K562 (cell line): ENCODE results near the gene LAMA3. TPM values are rescaled to one million over a fixed set of nuclear protein-coding genes. Genes with fewer than 3 reads are reported as not detected.

Experiments used
- ATAC-seq: fragments of 200-7000 bp; cut with Tn5 transposase; 3 replicates; pipeline ENCODE4 v1.9.1; 2020; ENCODE audit warnings: moderate library complexity
- BruUV-seq: library from RNA; stranded (reverse); fragments of 400-500 nt; replicated peaks from 2 replicates; lab custom pipeline; 2021; lab: Mats Ljungman, UMichigan
- CTCF ChIA-PET: fragments of 300-600 bp; formaldehyde crosslinking; extraction: SDS; loops from one replicate; lab custom pipeline; 2021; ENCODE audit warnings: low intra/inter-chr PET ratio; lab: Yijun Ruan, JAX
- POLR2A ChIA-PET: fragments of 300-600, 350-650 bp; sonication (Branson Sonifier 250); formaldehyde crosslinking; extraction: SDS; loops from one replicate; lab custom pipeline; 2021; ENCODE audit warnings: antibody characterized with exemption, inconsistent platforms; lab: Yijun Ruan, JAX
- DNase-seq, 4 experiments: peaks; one replicate each; pipeline versions ENCODE4 v3.0.0 to v3.0.0-alpha.2; 2011 to 2018; ENCODE audit warnings: low spot score in 3 of 4, mixed read lengths in 3 of 4; ENCODE audit errors: extremely low read depth in 1 of 4
- FAIRE-seq: peaks from 2 replicates; lab custom pipeline; 2011; peaks lifted over from hg19 to GRCh38; lab: Jason Lieb, UNC
- H2AFZ ChIP-seq: 2 replicates; pipeline ENCODE4 v1.6.0; 2011; ENCODE audit warnings: low read depth, low read length, control low read depth, inconsistent platforms
- H3K27ac ChIP-seq: fragments of 200-600 bp; 3 replicates; pipeline ENCODE4 v1.8.0; 2011; ENCODE audit warnings: low read depth, mild to moderate bottlenecking, control low read depth, inconsistent platforms, low read length, moderate library complexity, mixed read lengths; ENCODE audit errors: extremely low read depth
- H3K27me3 ChIP-seq, 2 experiments: fragments of 300-600 bp in 1 of 2; 2 replicates in 1 of 2; 3 replicates in 1 of 2; pipeline versions ENCODE4 v1.6.0 to v1.8.0; 2011; ENCODE audit warnings: inconsistent platforms in 2 of 2, low read length in 2 of 2, mild to moderate bottlenecking in 1 of 2, mixed read lengths in 1 of 2, moderate library complexity in 1 of 2; ENCODE audit not compliant: control insufficient read depth in 2 of 2, insufficient read depth in 2 of 2
- H3K36me3 ChIP-seq: fragments of 300-600 bp; 3 replicates; pipeline ENCODE4 v1.8.0; 2011; ENCODE audit warnings: mild to moderate bottlenecking, low read length, inconsistent platforms; ENCODE audit not compliant: control insufficient read depth, insufficient read depth
- H3K4me1 ChIP-seq, 2 experiments: fragments of 200-600 bp in 1 of 2; replicated peaks in 1 of 2; 2 replicates in 1 of 2; 3 replicates in 1 of 2; pipeline versions ENCODE4 v1.5.1 to v1.8.0; 2011; ENCODE audit warnings: inconsistent platforms in 2 of 2, low read length in 2 of 2, mild to moderate bottlenecking in 1 of 2, mixed read lengths in 1 of 2, moderate library complexity in 1 of 2; ENCODE audit not compliant: control insufficient read depth in 2 of 2, insufficient read depth in 2 of 2
- H3K4me2 ChIP-seq: 2 replicates; pipeline ENCODE4 v1.6.1; 2011; ENCODE audit warnings: low read length, control low read depth, inconsistent platforms, mixed read lengths; ENCODE audit not compliant: insufficient read depth
- H3K4me3 ChIP-seq: fragments of 200-600 bp; sonication (generic), shearing (Covaris generic); 2 replicates; pipeline ENCODE4 v1.5.1; 2016; ENCODE audit warnings: control low read depth, inconsistent platforms
- H3K79me2 ChIP-seq: fragments of 200-600 bp; 3 replicates; pipeline ENCODE4 v1.8.0; 2011; ENCODE audit warnings: low read length, inconsistent platforms; ENCODE audit not compliant: control insufficient read depth, insufficient read depth
- H3K9ac ChIP-seq, 2 experiments: 2 replicates each; pipeline versions ENCODE4 v1.6.0 to v1.6.1; 2011; ENCODE audit warnings: low read depth in 2 of 2, low read length in 2 of 2, control low read depth in 1 of 2, inconsistent platforms in 1 of 2, mild to moderate bottlenecking in 1 of 2, mixed read lengths in 1 of 2; ENCODE audit not compliant: insufficient read depth in 1 of 2
- H3K9me1 ChIP-seq: one replicate; pipeline ENCODE4 v1.6.0; 2011; ENCODE audit warnings: inconsistent platforms, mild to moderate bottlenecking, low read length, moderate library complexity; ENCODE audit not compliant: control insufficient read depth, insufficient read depth
- H3K9me3 ChIP-seq: replicated peaks from 2 replicates; pipeline ENCODE4 v1.5.1; 2011; ENCODE audit warnings: low read depth, low read length, inconsistent platforms; ENCODE audit not compliant: control insufficient read depth, insufficient read depth
- H4K20me1 ChIP-seq: replicated peaks from 2 replicates; pipeline ENCODE4 v1.6.1; 2011; ENCODE audit warnings: low read length, inconsistent platforms, mixed read lengths; ENCODE audit not compliant: control insufficient read depth, insufficient read depth
- FUS ChIP-seq: fragments of 200-400 bp; formaldehyde crosslinking; optimal IDR thresholded peaks from 2 replicates; pipeline ENCODE3; 2017; ENCODE audit warnings: low read depth, low read length
- HDAC3 ChIP-seq: fragments of 450-650 bp; IDR thresholded peaks from 2 replicates; pipeline ENCODE4 v1.6.1; 2018; ENCODE audit warnings: borderline replicate concordance, mild to moderate bottlenecking, moderate library complexity; ENCODE audit not compliant: partially characterized antibody
- HDAC6 ChIP-seq: IDR thresholded peaks from 2 replicates; pipeline ENCODE4 v1.6.1; 2012; ENCODE audit warnings: low read depth, mild to moderate bottlenecking, control low read depth, inconsistent platforms, low read length, moderate library complexity
- HOXB6 ChIP-seq: fragments of 250-450 bp; sonication (Bioruptor Pico); IDR thresholded peaks from 2 replicates; pipeline ENCODE4 v1.5.1; 2022; ENCODE audit warnings: mild to moderate bottlenecking, borderline replicate concordance
- IRF2 ChIP-seq: sonication (generic); formaldehyde crosslinking; IDR thresholded peaks from 2 replicates; pipeline ENCODE4 v1.8.1; 2022; ENCODE audit warnings: mild to moderate bottlenecking, missing genetic modification reagents
- JUNB ChIP-seq: fragments of 450-650 bp; formaldehyde crosslinking; conservative IDR thresholded peaks from 2 replicates; pipeline ENCODE4 v1.4.0; 2020; ENCODE audit warnings: mild to moderate bottlenecking
- KLF6 ChIP-seq: fragments of 250-450 bp; sonication (Bioruptor Pico); IDR thresholded peaks from 2 replicates; pipeline ENCODE4 v1.4.0; 2020; ENCODE audit warnings: mild to moderate bottlenecking, moderate library complexity, borderline replicate concordance
- PHF20 ChIP-seq: fragments of 450-650 bp; IDR thresholded peaks from 2 replicates; pipeline ENCODE4 v1.6.1; 2018; ENCODE audit not compliant: partially characterized antibody
- PML ChIP-seq: IDR thresholded peaks from 2 replicates; pipeline ENCODE4 v1.6.1; 2012; ENCODE audit warnings: low read length, inconsistent platforms
- RBM22 ChIP-seq: fragments of 200-400 bp; formaldehyde crosslinking; IDR thresholded peaks from 2 replicates; pipeline ENCODE4 v1.6.1; 2018; ENCODE audit warnings: low read length, low read depth; ENCODE audit not compliant: poor library complexity, severe bottlenecking
- SMAD2 ChIP-seq: fragments of 150-350 bp; IDR thresholded peaks from 2 replicates; pipeline ENCODE4 v1.6.1; 2014; ENCODE audit warnings: low read depth, mild to moderate bottlenecking, low read length
- WGBS: fragments of 100-300 bp; shearing (Covaris generic); methylation state at CpG from one replicate; pipeline ENCODE4 v1.1.6; 2016; ENCODE audit warnings: low coverage, mixed read lengths; ENCODE audit not compliant: insufficient coverage; ENCODE audit errors: missing lambda C conversion rate; 5-methylcytosine and 5-hydroxymethylcytosine counted together
- in situ Hi-C: fragments of 300-500 bp; cut with MboI; formaldehyde crosslinking; loops from 4 replicates; pipeline ENCODE4 v1.15.0; 2018; ENCODE audit warnings: inconsistent platforms, mixed read lengths
- intact Hi-C: fragments of 100-400 bp; cut with micrococcal nuclease; formaldehyde crosslinking; loops from 2 replicates; pipeline ENCODE4 v1.14.2; 2022
- polyA plus RNA-seq, 8 experiments: library from polyadenylated mRNA; depleted of rRNA in 4 of 8; stranded (reverse) in 5 of 8; unstranded in 3 of 8; fragments of >200 nt; fragmentation: Nextera tagmentation in 2 of 8; fragmentation: Illumina TruSeq in 1 of 8; extraction: Ambion mirVana in 2 of 8; extraction: Trizol in 1 of 8; gene quantifications; 2 replicates each; pipeline versions ENCODE4 v1.2.1 to v1.2.3, GENCODE V29; 2011 to 2014; ENCODE audit warnings: inconsistent platforms in 1 of 8, missing spikeins in 1 of 8
- total RNA-seq, 7 experiments: library from RNA; depleted of rRNA in 6 of 7; stranded (reverse); fragments of >200 nt in 6 of 7; fragmentation: Illumina TruSeq in 2 of 7; extraction: Trizol in 2 of 7; gene quantifications; 2 replicates each; pipeline versions ENCODE4 v1.2.1 to v1.2.3, GENCODE V29; 2011 to 2021; ENCODE audit warnings: low replicate concordance in 1 of 7
- TF ChIP-seq, protein P1 (sequence below): fragments of 250-450 bp; sonication (Bioruptor Pico); IDR thresholded peaks from 2 replicates; pipeline ENCODE4 v1.4.0; 2020; ENCODE audit warnings: mild to moderate bottlenecking, moderate library complexity
- TF ChIP-seq, protein P2 (sequence below): fragments of 250-450 bp; sonication (Bioruptor Pico); IDR thresholded peaks from 2 replicates; pipeline ENCODE4 v1.4.0; 2020; ENCODE audit warnings: borderline replicate concordance
- TF ChIP-seq, protein P3 (sequence below): fragments of 450-650 bp; IDR thresholded peaks from 2 replicates; pipeline ENCODE4 v1.7.0; 2016; ENCODE audit warnings: borderline replicate concordance
- TF ChIP-seq, protein P4 (sequence below): sonication (generic); formaldehyde crosslinking; IDR thresholded peaks from 2 replicates; pipeline ENCODE4 v1.8.0; 2023; ENCODE audit warnings: mild to moderate bottlenecking, missing genetic modification reagents

The LAMA3 gene
- total and polyA plus RNA-seq, 9 of the 15 experiments (the other 6 are each of a cell fraction or from before 2014, with no cell fraction given), result 0.07 TPM; not detected in 8

DNA sequence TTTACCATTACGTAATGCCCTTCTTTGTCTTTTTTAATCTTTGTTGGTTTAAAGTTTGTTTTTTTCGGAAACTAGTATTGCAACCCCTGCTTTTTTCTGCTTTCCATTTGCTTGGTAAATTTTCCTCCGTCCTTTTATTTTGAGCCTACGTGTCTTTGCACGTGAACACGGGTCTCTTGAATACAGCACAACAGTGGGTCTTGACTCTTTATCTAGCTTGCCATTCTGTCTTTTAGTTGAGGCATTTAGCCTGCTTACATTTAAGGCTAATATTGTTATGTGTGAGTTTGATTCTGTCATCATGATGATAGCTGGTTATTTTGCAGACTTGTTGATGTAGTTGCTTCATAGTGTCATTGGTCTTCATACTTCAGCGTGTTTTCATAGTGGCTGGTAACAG lies 287.9 kb downstream of the LAMA3 start:
- Histone ChIP-seq H3K9me3 (no peaks in the 10 kb centered on the region), H4K20me1 (0 out of 2 replicates have a peak, but pooled peaks cover 3% of the 10 kb centered on the region), H3K4me3 (no peak overlapping the region), H3K4me2 (no peak overlapping the region), H3K36me3 (no peaks in the 10 kb centered on the region), H3K9me1 (no peaks in the 10 kb centered on the region), H3K27ac (no peak overlapping the region), H2AFZ (no peak overlapping the region), H3K27me3 (peaks cover 6 to 7% of the 10 kb centered on the region in 2 experiments; a peak in 2 of 5 replicates), H3K9ac (no peak overlapping the region), H3K4me1 (no peaks in the 10 kb centered on the region), H3K79me2 (no peaks in the 10 kb centered on the region)
- no peak for ATAC-seq
- TF ChIP-seq HDAC6 (no peak), RBM22 (no peak), HDAC3 (no peak), SMAD2 (no peak), HOXB6 (CRISPR knock-in tag) (no peak), KLF6 (no peak), PHF20 (no peak), IRF2 (CRISPR knock-in tag) (no peak), JUNB (CRISPR knock-in tag) (no peak), PML (no peak), FUS (no peak)
- TF ChIP-seq, protein P1, sequence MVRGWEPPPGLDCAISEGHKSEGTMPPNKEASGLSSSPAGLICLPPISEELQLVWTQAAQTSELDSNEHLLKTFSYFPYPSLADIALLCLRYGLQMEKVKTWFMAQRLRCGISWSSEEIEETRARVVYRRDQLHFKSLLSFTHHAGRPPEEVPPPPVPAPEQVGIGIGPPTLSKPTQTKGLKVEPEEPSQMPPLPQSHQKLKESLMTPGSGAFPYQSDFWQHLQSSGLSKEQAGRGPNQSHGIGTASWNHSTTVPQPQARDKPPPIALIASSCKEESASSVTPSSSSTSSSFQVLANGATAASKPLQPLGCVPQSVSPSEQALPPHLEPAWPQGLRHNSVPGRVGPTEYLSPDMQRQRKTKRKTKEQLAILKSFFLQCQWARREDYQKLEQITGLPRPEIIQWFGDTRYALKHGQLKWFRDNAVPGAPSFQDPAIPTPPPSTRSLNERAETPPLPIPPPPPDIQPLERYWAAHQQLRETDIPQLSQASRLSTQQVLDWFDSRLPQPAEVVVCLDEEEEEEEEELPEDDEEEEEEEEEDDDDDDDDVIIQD (CRISPR knock-in tag), result no peak
- TF ChIP-seq, protein P2, sequence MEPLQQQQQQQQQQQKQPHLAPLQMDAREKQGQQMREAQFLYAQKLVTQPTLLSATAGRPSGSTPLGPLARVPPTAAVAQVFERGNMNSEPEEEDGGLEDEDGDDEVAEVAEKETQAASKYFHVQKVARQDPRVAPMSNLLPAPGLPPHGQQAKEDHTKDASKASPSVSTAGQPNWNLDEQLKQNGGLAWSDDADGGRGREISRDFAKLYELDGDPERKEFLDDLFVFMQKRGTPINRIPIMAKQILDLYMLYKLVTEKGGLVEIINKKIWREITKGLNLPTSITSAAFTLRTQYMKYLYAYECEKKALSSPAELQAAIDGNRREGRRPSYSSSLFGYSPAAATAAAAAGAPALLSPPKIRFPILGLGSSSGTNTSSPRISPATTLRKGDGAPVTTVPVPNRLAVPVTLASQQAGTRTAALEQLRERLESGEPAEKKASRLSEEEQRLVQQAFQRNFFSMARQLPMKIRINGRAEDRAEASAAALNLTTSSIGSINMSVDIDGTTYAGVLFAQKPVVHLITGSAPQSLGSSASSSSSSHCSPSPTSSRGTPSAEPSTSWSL (CRISPR knock-in tag), result no peak
- TF ChIP-seq, protein P3, sequence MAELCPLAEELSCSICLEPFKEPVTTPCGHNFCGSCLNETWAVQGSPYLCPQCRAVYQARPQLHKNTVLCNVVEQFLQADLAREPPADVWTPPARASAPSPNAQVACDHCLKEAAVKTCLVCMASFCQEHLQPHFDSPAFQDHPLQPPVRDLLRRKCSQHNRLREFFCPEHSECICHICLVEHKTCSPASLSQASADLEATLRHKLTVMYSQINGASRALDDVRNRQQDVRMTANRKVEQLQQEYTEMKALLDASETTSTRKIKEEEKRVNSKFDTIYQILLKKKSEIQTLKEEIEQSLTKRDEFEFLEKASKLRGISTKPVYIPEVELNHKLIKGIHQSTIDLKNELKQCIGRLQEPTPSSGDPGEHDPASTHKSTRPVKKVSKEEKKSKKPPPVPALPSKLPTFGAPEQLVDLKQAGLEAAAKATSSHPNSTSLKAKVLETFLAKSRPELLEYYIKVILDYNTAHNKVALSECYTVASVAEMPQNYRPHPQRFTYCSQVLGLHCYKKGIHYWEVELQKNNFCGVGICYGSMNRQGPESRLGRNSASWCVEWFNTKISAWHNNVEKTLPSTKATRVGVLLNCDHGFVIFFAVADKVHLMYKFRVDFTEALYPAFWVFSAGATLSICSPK, result no peak
- TF ChIP-seq, protein P4, sequence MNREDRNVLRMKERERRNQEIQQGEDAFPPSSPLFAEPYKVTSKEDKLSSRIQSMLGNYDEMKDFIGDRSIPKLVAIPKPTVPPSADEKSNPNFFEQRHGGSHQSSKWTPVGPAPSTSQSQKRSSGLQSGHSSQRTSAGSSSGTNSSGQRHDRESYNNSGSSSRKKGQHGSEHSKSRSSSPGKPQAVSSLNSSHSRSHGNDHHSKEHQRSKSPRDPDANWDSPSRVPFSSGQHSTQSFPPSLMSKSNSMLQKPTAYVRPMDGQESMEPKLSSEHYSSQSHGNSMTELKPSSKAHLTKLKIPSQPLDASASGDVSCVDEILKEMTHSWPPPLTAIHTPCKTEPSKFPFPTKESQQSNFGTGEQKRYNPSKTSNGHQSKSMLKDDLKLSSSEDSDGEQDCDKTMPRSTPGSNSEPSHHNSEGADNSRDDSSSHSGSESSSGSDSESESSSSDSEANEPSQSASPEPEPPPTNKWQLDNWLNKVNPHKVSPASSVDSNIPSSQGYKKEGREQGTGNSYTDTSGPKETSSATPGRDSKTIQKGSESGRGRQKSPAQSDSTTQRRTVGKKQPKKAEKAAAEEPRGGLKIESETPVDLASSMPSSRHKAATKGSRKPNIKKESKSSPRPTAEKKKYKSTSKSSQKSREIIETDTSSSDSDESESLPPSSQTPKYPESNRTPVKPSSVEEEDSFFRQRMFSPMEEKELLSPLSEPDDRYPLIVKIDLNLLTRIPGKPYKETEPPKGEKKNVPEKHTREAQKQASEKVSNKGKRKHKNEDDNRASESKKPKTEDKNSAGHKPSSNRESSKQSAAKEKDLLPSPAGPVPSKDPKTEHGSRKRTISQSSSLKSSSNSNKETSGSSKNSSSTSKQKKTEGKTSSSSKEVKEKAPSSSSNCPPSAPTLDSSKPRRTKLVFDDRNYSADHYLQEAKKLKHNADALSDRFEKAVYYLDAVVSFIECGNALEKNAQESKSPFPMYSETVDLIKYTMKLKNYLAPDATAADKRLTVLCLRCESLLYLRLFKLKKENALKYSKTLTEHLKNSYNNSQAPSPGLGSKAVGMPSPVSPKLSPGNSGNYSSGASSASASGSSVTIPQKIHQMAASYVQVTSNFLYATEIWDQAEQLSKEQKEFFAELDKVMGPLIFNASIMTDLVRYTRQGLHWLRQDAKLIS (CRISPR knock-in tag), result no peak
- POLR2A ChIA-PET, result no interaction called here
- CTCF ChIA-PET, result no interaction called here
- FAIRE-seq, result no peak
- no peak for DNase-seq
- in situ Hi-C loops (no loop called here), intact Hi-C loops (no loop called here)
- no TSS peak for BruUV-seq
- WGBS, result under 1% methylated on average over 7 of the region's 7 CpGs
